Calu3 (cell line): ENCODE data around the gene TCEAL1. TPM values are rescaled to one million over a fixed set of nuclear protein-coding genes. Genes with fewer than 3 reads are reported as not detected.

Experiments
- Bru-seq: library from RNA; stranded (reverse); fragments of 400-500 nt; gene quantifications from one replicate; lab custom pipeline; 2021; lab: Mats Ljungman, UMichigan
- BruChase-seq, 2 experiments: library from RNA; stranded (reverse); fragments of 400-500 nt; gene quantifications; one replicate each; lab custom pipeline; 2021; lab: Mats Ljungman, UMichigan
- BruUV-seq: library from RNA; stranded (reverse); fragments of 400-500 nt; replicated peaks from 2 replicates; lab custom pipeline; 2021; lab: Mats Ljungman, UMichigan
- CTCF ChIA-PET: fragments of 300-600 bp; sonication (Branson Sonifier 250); formaldehyde crosslinking; loops from one replicate; lab custom pipeline; 2022; ENCODE audit warnings: antibody characterized with exemption; lab: Charles Lee
- DNase-seq: peaks from one replicate; pipeline ENCODE4 v3.0.0; 2022
- H3K27ac Mint-ChIP-seq: one replicate; pipeline ENCODE4 v1.8.0; 2022; ENCODE audit warnings: mixed read lengths; ENCODE audit not compliant: unreplicated experiment
- H3K27me3 Mint-ChIP-seq: one replicate; pipeline ENCODE4 v1.8.0; 2022; ENCODE audit warnings: mixed read lengths; ENCODE audit not compliant: unreplicated experiment
- H3K36me3 Mint-ChIP-seq: one replicate; pipeline ENCODE4 v1.8.0; 2022; ENCODE audit warnings: mild to moderate bottlenecking, moderate library complexity, mixed read lengths; ENCODE audit not compliant: insufficient read depth, unreplicated experiment
- H3K4me1 Mint-ChIP-seq: one replicate; pipeline ENCODE4 v1.8.0; 2022; ENCODE audit warnings: mild to moderate bottlenecking, low read depth, mixed read lengths; ENCODE audit not compliant: unreplicated experiment
- H3K4me3 Mint-ChIP-seq: one replicate; pipeline ENCODE4 v1.8.0; 2022; ENCODE audit warnings: mild to moderate bottlenecking, low read depth, moderate library complexity, mixed read lengths; ENCODE audit not compliant: unreplicated experiment
- H3K9me3 Mint-ChIP-seq: one replicate; pipeline ENCODE4 v1.8.0; 2022; ENCODE audit warnings: low read depth, mixed read lengths; ENCODE audit not compliant: unreplicated experiment
- CTCF ChIP-seq: fragments of 200-600 bp; IDR thresholded peaks from one replicate; pipeline ENCODE4 v1.8.0; 2022; ENCODE audit warnings: antibody characterized with exemption; ENCODE audit not compliant: unreplicated experiment
- intact Hi-C: fragments of 100-400 bp; cut with micrococcal nuclease; formaldehyde crosslinking; loops from one replicate; pipeline ENCODE4 v1.10.0; 2022; ENCODE audit not compliant: unreplicated experiment
- long read RNA-seq: library from polyadenylated mRNA; stranded (forward); transcript quantifications from one replicate; pipeline ENCODE4 v2.0.0, GENCODE V29; 2022
- total RNA-seq: library from RNA; stranded (reverse); gene quantifications from 2 replicates; pipeline ENCODE4 v1.2.3, GENCODE V29; 2022

The TCEAL1 gene, protein sequence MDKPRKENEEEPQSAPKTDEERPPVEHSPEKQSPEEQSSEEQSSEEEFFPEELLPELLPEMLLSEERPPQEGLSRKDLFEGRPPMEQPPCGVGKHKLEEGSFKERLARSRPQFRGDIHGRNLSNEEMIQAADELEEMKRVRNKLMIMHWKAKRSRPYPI
- 16.4 and 17.1 TPM in 2 replicates for total RNA-seq
- percentile 55 among the genes with signal in this experiment for Bru-seq, nascent RNA
- BruChase-seq, experiment 1, labeled RNA remaining after a 6-hour chase = percentile 88 among the genes with signal in this experiment
- percentile 85 among the genes with signal in this experiment for BruChase-seq, experiment 2, labeled RNA remaining after a 2-hour chase
- long read RNA-seq, partial matches to known transcripts = 11 of 30 reads
- long read RNA-seq, other reads (novel, unspliced or antisense) = 14 of 30 reads

GRCh38 chrX:103628386-103629317 lies at the start of gene TCEAL1:
Gene TCEAL1, plus strand, starts transcription at chrX:103628975. Its CDS starts 942 bp downstream, at chrX:103629917.
- TSS peak; percentile 28 for BruUV-seq
- Mint-ChIP-seq H3K4me3 (peak within 1 kb of the TSS; percentile 97), H3K36me3 (peaks cover 23% of the 10 kb centered on the region), H3K27ac (peak within 1 kb of the TSS; percentile 48), H3K9me3 (no peaks in the 10 kb centered on the region), H3K27me3 (no peaks in the 10 kb centered on the region), H3K4me1 (peaks cover 9% of the 10 kb centered on the region)
- no peak for TF ChIP-seq CTCF
- intact Hi-C loops = loop anchor here (5.0 kb wide), 1 partner anchor 59 kb away; the partner anchor contains the start of gene MORF4L2
- DNase-seq = peak; percentile 43
- CTCF ChIA-PET = interaction anchor here (1.7 to 1.8 kb wide), 2 partner anchors 28 to 95 kb away, joined by 8 to 11 read pairs; no protein-coding TSS in a partner anchor

DNA sequence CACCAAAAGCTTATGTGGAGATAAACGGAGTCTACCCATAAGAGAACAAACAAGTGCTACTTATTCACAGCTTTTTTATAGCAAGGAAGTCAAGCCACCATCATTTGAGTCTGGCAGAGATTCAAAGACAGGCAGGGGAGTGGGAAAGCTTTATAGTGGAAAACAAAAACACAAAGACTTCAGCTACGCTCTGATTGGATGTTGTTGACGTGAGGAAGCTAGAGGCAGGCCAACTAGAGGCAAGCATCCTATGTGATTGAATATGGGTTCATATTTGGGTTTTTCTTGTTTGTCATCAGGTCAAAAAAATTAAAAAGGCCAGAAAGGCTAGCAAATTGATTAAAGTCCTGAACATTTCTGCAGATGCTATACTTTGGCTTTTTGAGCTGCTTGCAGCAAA lies 44.2 kb upstream of the TCEAL1 start:
- Mint-ChIP-seq H3K27ac (peak overlapping the region; percentile 42), H3K27me3 (no peaks in the 10 kb centered on the region), H3K36me3 (peaks cover 20% of the 10 kb centered on the region), H3K4me1 (peaks cover 12% of the 10 kb centered on the region), H3K4me3 (peak overlapping the region; percentile 87), H3K9me3 (no peaks in the 10 kb centered on the region)
- no peak for DNase-seq
- intact Hi-C loops = no loop called here
- no peak for TF ChIP-seq CTCF
- no TSS peak for BruUV-seq
- CTCF ChIA-PET = no interaction called here

GRCh38 chrX:103585411-103586313 lies 43.1 kb upstream of the TCEAL1 start, which contains the start of gene TCEAL4:
Gene TCEAL4, plus strand, starts transcription at chrX:103585515. Its CDS starts 1,161 bp downstream, at chrX:103586676.
- H3K4me3 Mint-ChIP-seq = peak within 1 kb of the TSS; percentile 87
- H3K4me1 Mint-ChIP-seq = peaks cover 12% of the 10 kb centered on the region
- TF ChIP-seq CTCF = no peak
- intact Hi-C loops = no loop called here
- no TSS peak for BruUV-seq
- no peaks in the 10 kb centered on the region for H3K27me3 Mint-ChIP-seq
- CTCF ChIA-PET = interaction anchor here (0.7 kb wide), 1 partner anchor 550 kb away, joined by 5 read pairs; no protein-coding TSS in a partner anchor
- DNase-seq = peak; percentile 56
- H3K27ac Mint-ChIP-seq = peak within 1 kb of the TSS; percentile 77
- H3K9me3 Mint-ChIP-seq = no peaks in the 10 kb centered on the region
- H3K36me3 Mint-ChIP-seq = peaks cover 20% of the 10 kb centered on the region
